GM23248 (cell line): ENCODE results near the gene NIPA2. TPM values are rescaled to one million over a fixed set of nuclear protein-coding genes. Genes with fewer than 3 reads are reported as not detected.

Source experiments
- DNase-seq: peaks from one replicate; pipeline ENCODE4 v3.0.0-alpha.2; 2015
- H2AFZ ChIP-seq: fragments of 200-600 bp; sonication (generic); 2 replicates; pipeline ENCODE4 v1.6.1; 2016; ENCODE audit warnings: antibody characterized with exemption
- H3F3A ChIP-seq: fragments of 200-600 bp; sonication (generic); 2 replicates; pipeline ENCODE4 v1.6.1; 2016; ENCODE audit warnings: mild to moderate bottlenecking, antibody characterized with exemption, mixed run types; ENCODE audit not compliant: insufficient read depth
- H3K27ac ChIP-seq: fragments of 200-600 bp; sonication (generic); 2 replicates; pipeline ENCODE4 v1.5.1; 2016; ENCODE audit warnings: mild to moderate bottlenecking
- H3K27me3 ChIP-seq: fragments of 200-600 bp; sonication (generic); replicated peaks from 2 replicates; pipeline ENCODE4 v1.6.1; 2016; ENCODE audit warnings: mild to moderate bottlenecking; ENCODE audit not compliant: insufficient read depth
- H3K36me3 ChIP-seq: fragments of 200-600 bp; sonication (generic); 2 replicates; pipeline ENCODE4 v1.6.1; 2016; ENCODE audit warnings: low read depth, mild to moderate bottlenecking
- H3K4me1 ChIP-seq: fragments of 200-600 bp; sonication (generic); 2 replicates; pipeline ENCODE4 v1.6.1; 2016; ENCODE audit warnings: mild to moderate bottlenecking; ENCODE audit not compliant: insufficient read depth
- H3K4me2 ChIP-seq: fragments of 200-600 bp; sonication (generic); one replicate; pipeline ENCODE4 v1.6.1; 2016; ENCODE audit warnings: mild to moderate bottlenecking; ENCODE audit not compliant: unreplicated experiment
- H3K4me3 ChIP-seq: fragments of 200-600 bp; sonication (generic); 2 replicates; pipeline ENCODE4 v1.5.1; 2016; ENCODE audit warnings: mild to moderate bottlenecking
- H3K79me2 ChIP-seq: fragments of 200-600 bp; sonication (generic); 2 replicates; pipeline ENCODE4 v1.6.1; 2016; ENCODE audit warnings: mild to moderate bottlenecking; ENCODE audit not compliant: insufficient read depth
- H3K9ac ChIP-seq: fragments of 200-600 bp; sonication (generic); 2 replicates; pipeline ENCODE4 v1.6.1; 2016; ENCODE audit warnings: mild to moderate bottlenecking
- H3K9me2 ChIP-seq: fragments of 200-600 bp; sonication (generic); 2 replicates; pipeline ENCODE4 v1.6.1; 2016; ENCODE audit warnings: mixed run types, mild to moderate bottlenecking, moderate library complexity; ENCODE audit not compliant: insufficient read depth
- H3K9me3 ChIP-seq: fragments of 200-600 bp; sonication (generic); one replicate; pipeline ENCODE4 v1.6.1; 2017; ENCODE audit warnings: low read depth
- H4K20me1 ChIP-seq: fragments of 200-600 bp; sonication (generic); 2 replicates; pipeline ENCODE4 v1.6.0; 2016; ENCODE audit not compliant: insufficient read depth
- EZH2 ChIP-seq: fragments of 200-600 bp; sonication (generic); IDR thresholded peaks from 2 replicates; pipeline ENCODE4 v1.6.1; 2018; ENCODE audit warnings: antibody characterized with exemption, mild to moderate bottlenecking; ENCODE audit not compliant: insufficient read depth, poor library complexity, severe bottlenecking
- EZH2phosphoT487 ChIP-seq: fragments of 200-600 bp; sonication (generic); IDR thresholded peaks from 2 replicates; pipeline ENCODE4 v1.6.1; 2018; ENCODE audit warnings: antibody characterized with exemption, moderate library complexity, mild to moderate bottlenecking, low read depth; ENCODE audit not compliant: insufficient read depth
- WGBS, 2 experiments: methylation state at CpG; one replicate each; pipeline ENCODE4 v1.1.6; 2015 to 2017; ENCODE audit warnings: low lambda C conversion rate in 2 of 2, low coverage in 1 of 2; ENCODE audit errors: missing lambda C conversion rate in 2 of 2; 5-methylcytosine and 5-hydroxymethylcytosine counted together
- in situ Hi-C: fragments of 300-500 bp; cut with MboI; formaldehyde crosslinking; loops from 2 replicates; pipeline ENCODE4 v1.15.0; 2020
- polyA plus RNA-seq: library from polyadenylated mRNA; unstranded; fragments of >200 nt; fragmentation: Nextera tagmentation; extraction: Ambion mirVana; gene quantifications from 2 replicates; pipeline ENCODE4 v1.2.1, GENCODE V29; 2016
- total RNA-seq: library from RNA; depleted of rRNA; stranded (reverse); fragments of >200 nt; shearing (Covaris generic); gene quantifications from 2 replicates; pipeline ENCODE4 v1.2.3, GENCODE V29; 2014

Gene NIPA2
- total and polyA plus RNA-seq, 2 experiments from 2014 or later = 74.9 to 100 TPM

DNA sequence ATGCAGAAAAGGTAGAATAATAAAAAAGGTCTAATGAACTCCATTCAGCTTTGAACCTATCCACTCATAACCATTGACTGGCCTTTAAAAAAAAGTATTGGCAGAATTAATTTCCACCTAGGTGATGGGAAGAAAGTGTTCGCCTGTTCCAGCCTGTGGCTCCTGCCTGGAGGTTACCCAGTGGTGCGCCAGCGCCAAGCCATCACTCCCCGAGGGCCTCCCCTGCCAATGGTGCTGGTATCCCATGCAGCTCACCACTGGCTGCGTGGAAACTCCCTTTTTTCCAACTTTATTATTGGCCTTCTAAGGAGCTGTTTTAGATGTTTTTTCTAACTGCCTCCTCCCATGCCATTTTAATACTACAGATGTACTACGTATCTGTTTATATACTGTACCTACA is 29.4 kb downstream of the NIPA2 start:
- Histone ChIP-seq H3K4me2 (no peak overlapping the region), H3K4me3 (no peak overlapping the region), H4K20me1 (no peaks in the 10 kb centered on the region), H3K27me3 (no peaks in the 10 kb centered on the region), H2AFZ (no peak overlapping the region), H3K27ac (no peak overlapping the region), H3K36me3 (peaks cover 73% of the 10 kb centered on the region), H3F3A (peaks cover 22% of the 10 kb centered on the region), H3K4me1 (peaks cover 3% of the 10 kb centered on the region; the same call in 1 of the 2 replicates), H3K9me2 (no peaks in the 10 kb centered on the region), H3K9ac (no peak overlapping the region), H3K79me2 (peaks cover 43% of the 10 kb centered on the region), H3K9me3 (no peaks in the 10 kb centered on the region)
- no peak for TF ChIP-seq EZH2
- TF ChIP-seq EZH2phosphoT487 = no peak
- 77 to 82% methylated on average over 6 of the region's 6 CpGs for WGBS, 2 experiments
- in situ Hi-C loops = no loop called here
- no peak for DNase-seq

DNA sequence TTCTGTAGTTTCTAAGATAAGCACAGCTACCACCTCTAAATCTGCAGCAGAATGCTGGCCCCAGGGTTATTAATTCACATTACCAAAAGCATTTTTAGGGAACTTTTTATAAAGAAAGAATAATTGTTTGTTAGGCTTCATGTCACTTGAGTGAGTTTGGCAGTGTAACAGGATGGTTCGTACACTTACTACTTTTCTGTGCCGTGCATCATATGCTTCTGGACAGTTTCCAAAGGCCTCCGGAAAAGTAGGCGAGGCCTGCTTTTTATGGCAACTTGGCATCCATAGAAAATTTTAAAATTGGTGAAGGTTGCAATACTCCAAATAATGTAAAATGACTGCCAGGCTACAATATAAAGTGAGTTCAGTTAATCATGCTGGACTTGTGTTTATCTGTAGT is 30.0 kb downstream of the NIPA2 start:
- Histone ChIP-seq H3K79me2 (peaks cover 37% of the 10 kb centered on the region), H3K4me3 (no peak overlapping the region), H2AFZ (no peak overlapping the region), H3K9ac (no peak overlapping the region), H3K4me2 (no peak overlapping the region), H3K9me3 (no peaks in the 10 kb centered on the region), H3K27me3 (no peaks in the 10 kb centered on the region), H3K4me1 (peaks cover 9% of the 10 kb centered on the region; the same call in 1 of the 2 replicates), H3K27ac (no peak overlapping the region), H3K36me3 (peaks cover 73% of the 10 kb centered on the region), H3F3A (peaks cover 28% of the 10 kb centered on the region), H4K20me1 (no peaks in the 10 kb centered on the region), H3K9me2 (no peaks in the 10 kb centered on the region)
- no peak for TF ChIP-seq EZH2phosphoT487
- no peak for TF ChIP-seq EZH2
- DNase-seq = no peak
- 62 to 63% methylated on average over 4 of the region's 4 CpGs for WGBS, 2 experiments
- in situ Hi-C loops = no loop called here

DNA sequence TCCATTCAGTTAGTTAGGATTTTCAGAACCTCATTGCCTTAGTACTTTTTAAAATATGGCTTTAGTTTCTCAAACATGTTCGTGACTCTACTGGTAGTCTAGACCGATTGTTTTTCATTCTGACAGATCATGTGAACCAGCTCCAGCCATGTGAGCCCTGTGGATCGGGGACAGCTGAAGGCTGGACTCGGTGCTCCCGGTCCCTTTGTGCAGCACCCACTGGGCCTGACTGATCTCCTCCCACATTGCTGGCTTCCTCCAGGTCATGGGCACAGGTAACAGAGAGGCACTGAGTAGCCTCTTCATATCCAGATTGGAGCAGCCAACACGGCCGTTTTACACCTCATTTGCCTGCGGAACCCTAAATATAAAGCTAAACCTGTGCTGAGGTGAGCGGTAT is 30.5 kb downstream of the NIPA2 start:
- H3K27ac ChIP-seq = no peak overlapping the region
- H3K9ac ChIP-seq = no peak overlapping the region
- H4K20me1 ChIP-seq = no peaks in the 10 kb centered on the region
- H3K4me1 ChIP-seq = peaks cover 10% of the 10 kb centered on the region; the same call in 1 of the 2 replicates
- DNase-seq = no peak
- peaks cover 33% of the 10 kb centered on the region for H3K79me2 ChIP-seq
- H3K36me3 ChIP-seq = peaks cover 73% of the 10 kb centered on the region
- H3K4me2 ChIP-seq = no peak overlapping the region
- WGBS, 2 experiments = 90 to 95% methylated on average over 9 of the region's 9 CpGs
- no peaks in the 10 kb centered on the region for H3K9me2 ChIP-seq
- in situ Hi-C loops = no loop called here
- no peak overlapping the region for H3K4me3 ChIP-seq
- H2AFZ ChIP-seq = no peak overlapping the region
- TF ChIP-seq EZH2 = no peak
- no peak for TF ChIP-seq EZH2phosphoT487
- no peaks in the 10 kb centered on the region for H3K27me3 ChIP-seq
- no peaks in the 10 kb centered on the region for H3K9me3 ChIP-seq
- peaks cover 29% of the 10 kb centered on the region for H3F3A ChIP-seq

- in situ Hi-C loops = no loop called here
- Histone ChIP-seq H3K27ac (no peak overlapping the region), H3F3A (peaks cover 29% of the 10 kb centered on the region), H3K27me3 (no peaks in the 10 kb centered on the region), H3K4me3 (no peak overlapping the region), H3K9me2 (no peaks in the 10 kb centered on the region), H2AFZ (no peak overlapping the region), H3K4me1 (peaks cover 10% of the 10 kb centered on the region; the same call in 1 of the 2 replicates), H4K20me1 (no peaks in the 10 kb centered on the region), H3K9me3 (no peaks in the 10 kb centered on the region), H3K9ac (no peak overlapping the region), H3K79me2 (peaks cover 23% of the 10 kb centered on the region), H3K36me3 (peaks cover 75% of the 10 kb centered on the region), H3K4me2 (no peak overlapping the region)
- DNase-seq = no peak
- WGBS, 2 experiments = 97% methylated on average over 12 of the region's 12 CpGs
- TF ChIP-seq EZH2 (no peak), EZH2phosphoT487 (no peak)
Observed at GRCh38 chr15:22869856-22870255, 31.4 kb downstream of the NIPA2 start.

GRCh38 chr15:22870865-22871264 is 32.4 kb downstream of the NIPA2 start:
- Histone ChIP-seq H3K9me2 (no peaks in the 10 kb centered on the region), H3K4me3 (no peak overlapping the region), H3K36me3 (peaks cover 67% of the 10 kb centered on the region)

More at GRCh38 chr15:22870865-22871264, 32.4 kb downstream of the NIPA2 start:
- no peak for DNase-seq
- Histone ChIP-seq H2AFZ (no peak overlapping the region), H4K20me1 (no peaks in the 10 kb centered on the region), H3F3A (peaks cover 27% of the 10 kb centered on the region), H3K27me3 (no peaks in the 10 kb centered on the region), H3K79me2 (peaks cover 16% of the 10 kb centered on the region), H3K4me2 (no peak overlapping the region), H3K27ac (no peak overlapping the region), H3K4me1 (peaks cover 10% of the 10 kb centered on the region; the same call in 1 of the 2 replicates), H3K9me3 (no peaks in the 10 kb centered on the region), H3K9ac (no peak overlapping the region)
- in situ Hi-C loops = no loop called here
- 89 to 90% methylated on average over 11 of the region's 11 CpGs for WGBS, 2 experiments
- no peak for TF ChIP-seq EZH2
- TF ChIP-seq EZH2phosphoT487 = no peak
